T-cell (primary cell): ENCODE results near the gene PPARA. TPM values are rescaled to one million over a fixed set of nuclear protein-coding genes. Genes with fewer than 3 reads are reported as not detected.

Experiments used
- ATAC-seq, 4 experiments: fragments of 200-7000 bp in 3 of 4; fragments of 150-1000 bp in 1 of 4; cut with Tn5 transposase; replicated peaks in 1 of 4; 1 replicate in 3 of 4; 2 replicates in 1 of 4; pipeline ENCODE4 v1.10.0; 2021; ENCODE audit warnings: moderate library complexity in 3 of 4, mild to moderate bottlenecking in 2 of 4, moderate number of reproducible peaks in 1 of 4
- CTCF ChIA-PET, 2 donors: fragments of 300-600 bp; sonication (Branson Sonifier 250); formaldehyde crosslinking; loops; one replicate each; lab custom pipeline; 2022; ENCODE audit warnings: antibody characterized with exemption in 2 of 2; lab: Charles Lee
- POLR2A ChIA-PET, 2 donors: fragments of 300-600 bp; sonication (Branson Sonifier 250); formaldehyde crosslinking; loops; one replicate each; lab custom pipeline; 2022; ENCODE audit warnings: antibody characterized with exemption in 2 of 2; lab: Charles Lee
- DNase-seq, 35 experiments: peaks; one replicate each; pipeline versions ENCODE4 v3.0.0 to v3.0.0-alpha.2; 2013 to 2023
- H3K27ac ChIP-seq: one replicate; pipeline ENCODE4 v1.5.1; 2013; ENCODE audit warnings: low read length
- H3K27me3 ChIP-seq, 2 experiments: replicated peaks in 1 of 2; 1 replicate in 1 of 2; 2 replicates in 1 of 2; pipeline versions ENCODE4 v1.6.1 to v1.7.0; 2013; ENCODE audit warnings: low read length in 1 of 2, mixed read lengths in 1 of 2; ENCODE audit not compliant: control insufficient read depth in 2 of 2, insufficient read depth in 2 of 2; ENCODE audit errors: extremely low read depth in 1 of 2
- H3K36me3 ChIP-seq, 2 donors: 1 replicate in 1 of 2; 2 replicates in 1 of 2; pipeline versions ENCODE4 v1.6.1 to v1.7.0; 2013; ENCODE audit warnings: low read length in 1 of 2; ENCODE audit not compliant: control insufficient read depth in 2 of 2, insufficient read depth in 1 of 2; ENCODE audit errors: extremely low read depth in 1 of 2
- H3K4me1 ChIP-seq, 2 experiments: 1 replicate in 1 of 2; 2 replicates in 1 of 2; pipeline versions ENCODE4 v1.6.1 to v1.7.0; 2013; ENCODE audit warnings: low read length in 2 of 2, mixed read lengths in 1 of 2; ENCODE audit not compliant: insufficient read depth in 2 of 2, control insufficient read depth in 1 of 2; ENCODE audit errors: extremely low read depth in 1 of 2
- H3K4me3 ChIP-seq, 2 donors: 1 replicate in 1 of 2; 2 replicates in 1 of 2; pipeline versions ENCODE4 v1.5.1 to v1.7.0; 2013; ENCODE audit warnings: mild to moderate bottlenecking in 2 of 2, low read length in 1 of 2, moderate library complexity in 1 of 2; ENCODE audit not compliant: control insufficient read depth in 1 of 2; ENCODE audit errors: extremely low read depth in 1 of 2
- H3K9me3 ChIP-seq: 2 replicates; pipeline ENCODE4 v1.7.0; 2013
- H3K27ac Mint-ChIP-seq, 2 donors: one replicate each; pipeline ENCODE4 v1.8.0; 2020 to 2021; ENCODE audit warnings: mild to moderate bottlenecking in 2 of 2, mixed read lengths in 2 of 2
- H3K27me3 Mint-ChIP-seq, 2 donors: one replicate each; pipeline ENCODE4 v1.8.0; 2021 to 2022; ENCODE audit warnings: mixed read lengths in 2 of 2
- H3K36me3 Mint-ChIP-seq: one replicate; pipeline ENCODE4 v1.8.0; 2021; ENCODE audit warnings: mixed read lengths
- H3K4me1 Mint-ChIP-seq, 3 donors: one replicate each; pipeline ENCODE4 v1.8.0; 2020 to 2022; ENCODE audit warnings: mixed read lengths in 3 of 3, mild to moderate bottlenecking in 1 of 3
- H3K4me3 Mint-ChIP-seq, 3 donors: one replicate each; pipeline ENCODE4 v1.8.0; 2020 to 2022; ENCODE audit warnings: mild to moderate bottlenecking in 3 of 3, mixed read lengths in 3 of 3, moderate library complexity in 3 of 3
- H3K9me3 Mint-ChIP-seq, 3 donors: one replicate each; pipeline ENCODE4 v1.8.0; 2020 to 2022; ENCODE audit warnings: mixed read lengths in 3 of 3
- WGBS: methylation state at CpG from one replicate; pipeline ENCODE4 v1.1.5; 2013; ENCODE audit warnings: missing lambda C conversion rate; ENCODE audit not compliant: insufficient coverage; 5-methylcytosine and 5-hydroxymethylcytosine counted together
- total RNA-seq, 35 experiments: library from RNA in 6 of 35; stranded (reverse) in 6 of 35; fragments of 120-200 nt in 1 of 35; gene quantifications; one replicate each; pipeline versions ENCODE4 v1.2.1 to v1.2.4 and lab custom pipeline; 2013 to 2026

PPARA gene
- total RNA-seq, 5 donors from 2014 or later (not counting 1 experiment from before 2014, with no cell fraction given), result 11.0 to 22.2 (median 19.6) TPM

- Histone ChIP-seq H3K27me3 (peaks cover 0 to 3% of the 10 kb centered on the region in 2 experiments), H3K27ac (no peak overlapping the region), H3K36me3 (no peaks in the 10 kb centered on the region), H3K9me3 (no peaks in the 10 kb centered on the region), H3K4me1 (peaks cover 4 to 28% of the 10 kb centered on the region in 2 experiments), H3K4me3 (no peak overlapping the region)
- Mint-ChIP-seq H3K27ac (peak overlapping the region in 1 of 2 donors; percentile 39), H3K36me3 (peaks cover 3% of the 10 kb centered on the region), H3K4me1 (peaks cover 12 to 19% (median 19%) of the 10 kb centered on the region in 3 donors), H3K27me3 (no peaks in the 10 kb centered on the region), H3K4me3 (no peak overlapping the region), H3K9me3 (no peaks in the 10 kb centered on the region)
- ChIA-PET CTCF (no interaction called here), POLR2A (interaction anchor here in 1 of 2 donors (0.6 kb wide), 1 partner anchor 57 kb away, joined by 3 read pairs; no protein-coding TSS in a partner anchor)
- DNase-seq, result no peak
- no peak for ATAC-seq
- 84% methylated on average over 19 of the region's 19 CpGs for WGBS
These were observed 2.7 kb upstream of the PPARA start for GRCh38 chr22:46147471-46148267.

- Histone ChIP-seq H3K27ac (no peak overlapping the region), H3K9me3 (no peaks in the 10 kb centered on the region), H3K36me3 (no peaks in the 10 kb centered on the region), H3K4me1 (peaks cover 4 to 30% of the 10 kb centered on the region in 2 experiments), H3K27me3 (no peaks in the 10 kb centered on the region), H3K4me3 (no peak overlapping the region)
- peak in 1 of 35 experiments; percentile 20 for DNase-seq
- peaks cover 12 to 19% (median 19%) of the 10 kb centered on the region in 3 donors for H3K4me1 Mint-ChIP-seq
- no peaks in the 10 kb centered on the region for H3K27me3 Mint-ChIP-seq
- H3K36me3 Mint-ChIP-seq, result peaks cover 3% of the 10 kb centered on the region
- CTCF ChIA-PET, result no interaction called here
- H3K9me3 Mint-ChIP-seq, result no peaks in the 10 kb centered on the region
- no peak for ATAC-seq
- WGBS, result 79% methylated on average over 4 of the region's 8 CpGs
- H3K27ac Mint-ChIP-seq, result peak overlapping the region in 1 of 2 donors; percentile 34
- peak overlapping the region in 1 of 3 donors; percentile 80 for H3K4me3 Mint-ChIP-seq
- POLR2A ChIA-PET, result interaction anchor here in 1 of 2 donors (0.6 kb wide), 1 partner anchor 57 kb away, joined by 3 read pairs; no protein-coding TSS in a partner anchor
These were observed 2.0 kb upstream of the PPARA start for GRCh38 chr22:46148336-46148735.

GRCh38 chr22:46148816-46149511 is 1.4 kb upstream of the PPARA start:
- Histone ChIP-seq H3K36me3 (no peaks in the 10 kb centered on the region), H3K27ac (peak overlapping the region; percentile 44), H3K4me1 (peaks cover 4 to 30% of the 10 kb centered on the region in 2 experiments), H3K4me3 (peak overlapping the region; percentile 44 to 68), H3K9me3 (no peaks in the 10 kb centered on the region), H3K27me3 (no peaks in the 10 kb centered on the region)
- no peaks in the 10 kb centered on the region for H3K9me3 Mint-ChIP-seq
- H3K27ac Mint-ChIP-seq, result peak overlapping the region; percentile 73 to 83
- no peaks in the 10 kb centered on the region for H3K27me3 Mint-ChIP-seq
- 15% methylated on average over 9 of the region's 12 CpGs for WGBS
- POLR2A ChIA-PET, result interaction anchor here in 1 of 2 donors (0.5 kb wide), 2 partner anchors 25 to 1483 kb away, joined by 3 to 8 read pairs; no protein-coding TSS in a partner anchor
- peaks cover 3% of the 10 kb centered on the region for H3K36me3 Mint-ChIP-seq
- CTCF ChIA-PET, result no interaction called here
- DNase-seq (peak in 12 of 35 experiments; percentile 6 to 56 (median 14)), ATAC-seq (peak in 1 of 4 experiments; percentile 12)
- H3K4me1 Mint-ChIP-seq, result peaks cover 12 to 19% (median 19%) of the 10 kb centered on the region in 3 donors
- H3K4me3 Mint-ChIP-seq, result peak overlapping the region; percentile 80 to 84 (median 81)

- ChIA-PET CTCF (no interaction called here), POLR2A (interaction anchor here in 1 of 2 donors (0.5 kb wide), 2 partner anchors 25 to 1483 kb away, joined by 3 to 8 read pairs; no protein-coding TSS in a partner anchor)
- peaks cover 12 to 19% (median 19%) of the 10 kb centered on the region in 3 donors for H3K4me1 Mint-ChIP-seq
- H3K36me3 Mint-ChIP-seq, result peaks cover 3% of the 10 kb centered on the region
- no peaks in the 10 kb centered on the region for H3K27me3 Mint-ChIP-seq
- Histone ChIP-seq H3K9me3 (no peaks in the 10 kb centered on the region), H3K36me3 (no peaks in the 10 kb centered on the region), H3K4me3 (peak overlapping the region; percentile 44 to 68), H3K4me1 (peaks cover 4 to 30% of the 10 kb centered on the region in 2 experiments), H3K27ac (peak overlapping the region; percentile 44), H3K27me3 (no peaks in the 10 kb centered on the region)
- peak overlapping the region; percentile 73 to 83 for H3K27ac Mint-ChIP-seq
- under 1% methylated on average over 18 of the region's 39 CpGs for WGBS
- no peaks in the 10 kb centered on the region for H3K9me3 Mint-ChIP-seq
- peak overlapping the region; percentile 80 to 84 (median 81) for H3K4me3 Mint-ChIP-seq
- DNase-seq (peak in 33 of 35 experiments; percentile 11 to 58 (median 24)), ATAC-seq (peak; percentile 15 to 34 (median 20))
These were observed 753 bp upstream of the PPARA start for GRCh38 chr22:46149512-46150033.

- peaks cover 9% of the 10 kb centered on the region for H3K36me3 Mint-ChIP-seq
- H3K9me3 Mint-ChIP-seq, result no peaks in the 10 kb centered on the region
- no peaks in the 10 kb centered on the region for H3K27me3 Mint-ChIP-seq
- peak; percentile 15 to 36 (median 18) for ATAC-seq
- H3K4me3 ChIP-seq, result peak overlapping the region; percentile 80 to 83
- 0% methylated on average over 87 of the region's 101 CpGs for WGBS
- DNase-seq, result peak in 34 of 35 experiments; percentile 21 to 79 (median 42)
- POLR2A ChIA-PET, result no interaction called here
- no peaks in the 10 kb centered on the region for H3K27me3 ChIP-seq
- H3K36me3 ChIP-seq, result peaks cover 0 to 2% of the 10 kb centered on the region in 2 donors
- H3K27ac Mint-ChIP-seq, result no peak overlapping the region
- CTCF ChIA-PET, result interaction anchor here in 1 of 2 donors (0.9 kb wide), 1 partner anchor 145 kb away, joined by 7 read pairs; no protein-coding TSS in a partner anchor
- peak overlapping the region; percentile 60 for H3K27ac ChIP-seq
- peaks cover 4 to 33% of the 10 kb centered on the region in 2 experiments for H3K4me1 ChIP-seq
- peak overlapping the region; percentile 76 to 82 (median 80) for H3K4me3 Mint-ChIP-seq
- H3K9me3 ChIP-seq, result no peaks in the 10 kb centered on the region
- peaks cover 12 to 21% (median 19%) of the 10 kb centered on the region in 3 donors for H3K4me1 Mint-ChIP-seq
These were observed 540 bp downstream of the PPARA start for GRCh38 chr22:46150655-46151477.
